GM18499 (cell line): ENCODE measurements around the gene ANTXR2.
"Not testable (repeated sequence)": the region's sequence is repeated elsewhere in the genome, so short reads cannot be mapped to it uniquely, and the experiment has no call there.

Experiments
- ATAC-seq: cut with Tn5 transposase; IDR thresholded peaks from one replicate; pipeline ENCODE4 v1.9.1; 2021; ENCODE audit warnings: moderate number of reproducible peaks; ENCODE audit not compliant: insufficient read depth, unreplicated experiment

Gene ANTXR2

GRCh38 chr4:79998201-79998600 lies 74.8 kb downstream of the ANTXR2 start:
- no peak for ATAC-seq

DNA sequence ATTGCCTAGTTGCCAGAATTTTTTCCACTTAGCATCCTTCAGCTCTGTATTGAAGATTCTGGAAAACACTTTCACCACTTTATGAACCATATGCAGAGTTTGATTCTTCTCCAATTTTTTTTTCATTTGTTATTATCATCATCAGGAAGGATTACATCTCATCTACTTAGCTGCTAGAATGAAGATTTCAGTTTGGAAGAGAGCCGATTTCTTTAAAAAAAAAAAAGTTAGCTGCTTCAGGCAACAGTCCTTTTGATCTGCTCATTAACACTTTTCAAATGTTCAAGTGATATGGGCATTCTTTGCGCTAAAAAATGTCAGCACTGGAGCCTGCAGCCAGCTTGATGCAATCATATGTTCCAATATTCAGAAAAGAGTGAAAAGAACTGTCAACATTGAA lies 76.2 kb downstream of the ANTXR2 start:
- ATAC-seq = no peak

DNA sequence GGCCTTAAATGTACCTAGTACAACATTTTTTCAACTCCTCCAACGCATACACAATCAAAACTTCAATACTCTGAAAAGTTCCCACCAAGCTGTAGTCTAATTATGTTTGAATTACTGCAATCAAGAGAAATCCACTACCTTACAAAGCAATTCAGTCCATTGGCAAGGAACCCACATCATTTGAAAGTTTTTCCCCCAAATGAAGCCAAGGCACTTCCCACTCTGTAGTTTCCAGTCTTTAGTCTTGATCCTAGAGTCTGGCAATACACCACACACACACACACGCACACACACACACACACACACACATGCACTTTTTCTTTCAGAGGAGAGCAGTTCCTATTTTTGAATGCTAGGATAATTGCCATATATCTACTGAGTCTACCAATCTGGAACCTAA lies 79.6 kb downstream of the ANTXR2 start:
- no peak for ATAC-seq

GRCh38 chr4:79991601-79992000 lies 81.4 kb downstream of the ANTXR2 start:
- no peak for ATAC-seq

GRCh38 chr4:79991100-79991499 lies 81.9 kb downstream of the ANTXR2 start:
- not testable (repeated sequence) for ATAC-seq

DNA sequence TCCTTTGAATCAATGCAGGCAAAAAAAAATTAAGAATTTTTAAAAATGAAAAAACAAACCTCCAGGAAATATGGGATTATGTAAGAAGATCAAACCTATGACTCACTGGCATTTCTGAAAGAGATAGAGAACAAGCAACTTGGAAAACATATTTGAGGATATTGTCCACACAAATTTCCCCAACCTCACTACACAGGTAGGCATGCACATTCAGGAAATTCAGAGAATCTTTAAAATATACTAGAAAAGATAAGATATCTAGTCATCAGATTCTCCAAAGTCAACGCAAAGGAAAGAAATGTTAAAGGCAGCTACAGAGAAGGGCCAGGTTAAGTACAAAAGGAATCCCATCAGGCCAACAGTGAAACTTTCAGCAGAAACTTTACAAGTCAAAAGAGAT lies 85.6 kb downstream of the ANTXR2 start:
- ATAC-seq = no peak

DNA sequence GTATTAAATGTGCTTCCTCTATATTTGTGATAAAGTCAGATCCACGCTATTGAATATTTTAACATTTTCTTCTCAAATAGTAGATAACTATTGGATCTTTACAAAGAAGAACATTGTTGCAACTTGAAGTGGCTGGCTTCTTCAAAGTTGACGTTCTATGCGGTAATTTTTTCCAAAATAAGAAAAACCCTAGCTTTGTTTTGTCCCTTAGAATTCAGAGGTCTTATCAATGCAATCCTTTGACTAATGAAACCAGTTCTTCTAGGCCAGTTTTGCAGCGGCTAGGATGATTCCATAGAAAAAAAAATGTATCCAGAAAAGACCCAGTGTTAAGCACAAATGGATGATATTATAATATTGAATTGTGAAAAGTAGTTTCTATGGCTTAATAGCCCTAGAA lies 89.6 kb downstream of the ANTXR2 start:
- ATAC-seq = no peak

DNA sequence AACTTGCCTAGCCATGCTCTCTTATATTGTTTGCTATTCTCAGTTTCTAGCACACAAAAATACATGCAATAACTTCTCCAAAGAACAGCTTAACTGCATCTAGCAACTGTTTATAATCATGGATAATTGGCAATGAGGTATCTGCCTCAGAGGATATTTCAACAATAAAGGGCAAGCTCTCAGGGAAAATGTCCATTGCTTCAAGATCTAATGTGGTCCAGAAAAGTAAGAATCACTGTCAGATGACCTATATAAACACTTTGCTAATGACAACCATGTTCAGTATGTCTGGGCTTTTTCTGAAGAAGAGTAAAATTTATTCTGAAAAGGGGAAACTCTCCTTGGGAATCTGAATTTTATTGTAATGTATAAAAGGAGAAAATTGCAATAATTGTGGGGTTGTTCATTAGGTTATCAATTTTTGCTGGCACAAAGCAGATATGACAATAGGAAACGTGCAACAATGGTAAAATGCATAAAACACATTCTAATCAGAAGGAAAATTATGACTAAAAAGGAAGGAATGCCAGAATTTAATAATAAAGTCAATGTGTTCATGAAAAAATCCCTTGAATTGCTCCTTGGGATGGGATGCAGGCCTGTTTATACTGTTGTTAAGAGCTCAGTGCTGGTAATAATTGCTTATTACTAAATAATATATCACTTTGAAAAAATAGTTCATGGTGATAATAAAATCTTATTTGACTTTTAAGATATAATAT lies 90.3 kb downstream of the ANTXR2 start:
- ATAC-seq = no peak

DNA sequence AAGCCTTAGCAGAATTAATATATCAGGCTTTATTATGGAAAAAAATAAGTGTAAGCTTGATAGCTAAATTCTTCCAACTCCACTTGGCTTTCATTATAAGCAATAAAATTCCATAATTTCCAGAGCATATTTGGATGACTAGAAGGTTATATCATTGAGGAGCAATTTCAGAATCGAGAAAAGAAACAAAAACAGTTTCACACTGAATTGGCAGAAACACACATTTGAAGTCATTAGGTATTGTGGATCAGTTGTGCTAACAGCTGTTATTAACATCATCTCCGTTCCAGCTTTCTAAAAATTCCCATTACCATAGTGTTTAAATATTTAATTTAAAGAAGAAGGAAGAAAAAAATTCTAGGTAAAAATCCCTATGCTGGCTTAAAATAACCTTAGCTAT lies 92.6 kb downstream of the ANTXR2 start:
- no peak for ATAC-seq

DNA sequence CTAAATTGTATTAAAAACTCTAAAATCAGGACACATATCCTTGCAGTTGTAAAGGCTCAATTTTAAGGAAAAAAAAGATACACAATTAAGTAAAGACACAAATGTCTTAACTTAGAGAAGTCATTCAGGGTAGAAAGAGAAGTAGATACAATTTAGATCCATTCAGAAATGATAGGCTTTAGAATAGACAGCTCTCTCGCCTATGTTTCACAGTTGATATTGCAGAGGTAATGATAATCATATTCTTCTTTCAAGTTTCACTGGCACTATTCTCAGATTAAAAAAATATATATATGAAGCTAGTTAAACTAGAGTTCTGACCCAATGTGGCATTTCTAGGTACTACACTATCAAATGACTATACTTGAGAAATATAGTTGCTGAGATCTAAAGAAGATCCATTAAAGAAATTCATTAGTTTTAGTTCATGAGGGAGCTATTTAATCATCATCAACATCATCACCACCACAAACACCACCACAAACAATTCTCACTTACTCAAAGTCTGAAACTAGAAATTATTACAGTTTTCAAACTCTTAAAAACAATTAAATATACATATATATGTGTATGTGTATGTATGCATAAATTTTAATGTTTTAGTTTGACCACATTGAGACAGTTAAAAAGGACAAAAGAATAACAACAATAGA lies 93.1 kb downstream of the ANTXR2 start:
- ATAC-seq = no peak

DNA sequence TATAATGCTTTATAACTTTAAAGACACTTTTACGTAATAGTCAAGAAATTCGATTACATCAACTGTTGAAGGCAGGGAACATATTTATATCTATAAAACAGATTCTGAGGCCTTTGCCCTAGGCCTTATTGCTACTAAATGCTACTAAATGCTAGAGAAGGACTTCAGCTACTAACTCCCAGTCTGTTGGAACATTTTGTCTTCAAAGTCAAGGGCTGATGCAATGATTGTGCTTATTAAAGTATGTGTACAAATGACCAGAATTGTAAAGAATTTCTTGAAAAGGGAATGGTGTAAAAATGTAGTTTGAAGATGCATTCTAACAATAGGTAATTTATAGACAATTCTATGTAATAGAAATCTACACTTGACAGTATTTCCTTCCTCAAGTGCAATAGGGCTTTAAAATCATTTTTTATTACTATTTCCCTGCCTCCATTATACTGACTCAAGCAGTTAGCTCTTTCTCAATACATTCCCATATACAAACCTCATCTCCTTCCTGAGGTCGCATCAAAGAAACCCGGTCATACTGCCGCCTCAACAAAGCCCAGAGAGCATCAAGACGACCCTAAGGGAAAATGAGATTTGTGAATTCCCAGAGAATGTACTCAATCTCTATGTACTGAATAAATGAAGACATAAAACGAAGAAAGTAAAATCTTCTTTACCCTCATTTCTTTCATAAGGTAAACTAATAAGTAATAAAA lies 95.7 kb downstream of the ANTXR2 start:
- no peak for ATAC-seq

DNA sequence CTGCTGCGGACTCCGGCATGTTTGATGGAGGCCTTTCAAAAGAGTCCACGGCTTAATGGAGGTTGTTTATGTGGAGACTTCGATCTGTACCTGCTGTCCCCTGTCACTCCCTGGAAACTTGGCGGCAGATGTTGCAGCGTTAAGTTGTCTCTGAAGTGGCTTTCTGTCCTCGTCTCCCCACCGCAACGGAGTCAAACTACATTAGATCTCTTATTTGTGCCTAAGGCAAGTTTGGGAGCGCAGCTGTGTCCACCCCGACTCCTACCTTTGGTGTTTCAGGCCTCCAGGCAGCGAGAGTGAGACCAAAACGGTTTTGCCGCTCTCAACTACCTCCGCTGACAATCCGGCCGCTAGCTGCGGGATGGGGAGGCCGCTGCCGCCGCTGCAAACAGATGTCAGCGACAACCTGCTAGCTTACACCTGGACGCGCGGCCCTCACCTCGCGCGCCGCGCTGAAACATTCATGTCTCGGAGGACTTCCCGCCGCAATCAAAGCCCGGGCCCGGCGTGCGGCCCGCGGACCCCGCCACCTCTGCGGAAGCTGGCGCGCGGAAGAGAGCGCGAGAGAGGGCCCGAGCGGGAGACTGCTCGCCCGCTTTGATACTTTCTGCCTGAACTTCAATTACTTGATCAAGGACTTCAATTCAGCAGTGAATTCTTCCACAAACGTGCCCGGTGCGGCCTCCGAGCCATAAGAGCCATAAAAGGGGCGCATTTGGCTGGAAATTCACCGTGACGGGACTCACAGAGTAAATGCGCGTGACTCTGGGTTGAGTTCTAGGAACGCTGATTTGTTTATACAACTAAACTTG lies 108.4 kb downstream of the ANTXR2 start:
- ATAC-seq = no peak

GRCh38 chr4:79964020-79964399 lies 109.0 kb downstream of the ANTXR2 start:
- no peak for ATAC-seq

GRCh38 chr4:79959652-79960051 lies 113.4 kb downstream of the ANTXR2 start:
- ATAC-seq = no peak

DNA sequence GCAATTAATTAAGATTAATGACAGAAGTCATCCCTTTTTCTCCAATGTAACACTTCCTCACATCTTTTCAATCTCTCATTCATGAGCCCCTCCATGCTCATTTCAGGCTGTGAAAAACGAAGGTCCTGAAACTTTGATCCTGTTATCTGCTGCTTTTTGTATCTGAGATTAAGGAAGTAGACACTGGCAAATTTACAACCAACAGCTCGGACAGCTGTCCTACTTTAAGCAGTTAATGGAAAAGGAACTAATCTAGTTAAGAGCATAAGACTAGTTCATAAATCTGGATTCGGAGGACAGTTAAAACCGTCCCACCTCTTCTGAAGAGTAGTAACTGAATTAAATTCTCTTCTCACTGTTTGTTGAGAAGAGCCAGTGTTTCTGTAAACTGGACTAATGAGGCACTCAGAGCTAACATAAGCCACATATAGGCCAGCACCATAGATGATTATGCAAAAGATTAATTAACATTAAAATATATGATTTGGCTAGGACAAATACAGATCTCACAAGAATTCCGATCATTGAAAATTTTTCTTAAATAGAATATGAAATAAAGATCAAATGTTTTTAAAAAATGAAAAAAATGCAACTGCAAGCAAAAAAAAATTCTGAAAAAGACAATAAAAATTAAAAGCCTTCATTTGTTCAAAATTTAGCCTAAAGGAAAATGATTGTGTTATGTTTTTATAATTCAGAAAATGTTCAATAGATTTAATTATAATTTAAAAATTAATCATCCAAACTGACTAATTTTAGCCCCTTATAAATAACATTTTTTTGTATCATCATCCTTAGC lies 114.4 kb downstream of the ANTXR2 start:
- no peak for ATAC-seq

DNA sequence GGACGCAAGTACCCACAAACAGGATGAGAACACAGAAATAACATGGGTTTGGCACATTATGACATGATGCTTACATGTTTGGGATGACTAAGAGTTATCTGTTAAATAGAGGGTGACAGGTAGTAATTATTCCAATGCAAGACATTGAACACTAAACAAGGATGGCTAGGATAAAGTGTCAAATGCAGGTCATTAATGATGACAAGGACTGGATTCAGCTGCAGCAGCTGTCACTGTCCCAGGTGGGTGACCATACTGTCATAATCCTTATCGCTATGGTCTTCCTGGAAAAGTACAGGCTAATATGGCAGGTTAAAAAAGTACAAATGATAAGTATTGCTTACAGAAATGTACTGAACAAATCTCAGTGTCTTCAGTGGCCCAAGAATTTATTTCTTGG lies 123.9 kb downstream of the ANTXR2 start:
- no peak for ATAC-seq

GRCh38 chr4:79948739-79949138 lies 124.3 kb downstream of the ANTXR2 start:
- ATAC-seq = no peak

DNA sequence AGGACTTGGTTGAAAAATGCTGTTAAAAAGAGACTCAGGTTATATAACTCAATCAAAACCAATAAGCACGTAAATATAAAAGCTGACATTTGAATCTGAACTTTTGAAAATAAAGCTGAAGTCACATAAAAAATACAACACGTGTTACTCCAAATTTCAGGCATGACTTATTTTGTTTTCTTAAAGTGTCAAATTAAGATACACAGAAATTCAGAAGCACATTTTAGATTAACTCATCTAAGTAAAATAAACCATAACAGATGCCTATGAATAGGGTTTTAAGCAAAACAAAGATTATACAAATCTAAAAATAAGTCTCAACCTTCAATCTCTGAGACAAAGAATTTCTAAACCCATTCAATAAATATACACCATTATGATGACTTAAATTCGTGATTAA lies 124.8 kb downstream of the ANTXR2 start:
- no peak for ATAC-seq

DNA sequence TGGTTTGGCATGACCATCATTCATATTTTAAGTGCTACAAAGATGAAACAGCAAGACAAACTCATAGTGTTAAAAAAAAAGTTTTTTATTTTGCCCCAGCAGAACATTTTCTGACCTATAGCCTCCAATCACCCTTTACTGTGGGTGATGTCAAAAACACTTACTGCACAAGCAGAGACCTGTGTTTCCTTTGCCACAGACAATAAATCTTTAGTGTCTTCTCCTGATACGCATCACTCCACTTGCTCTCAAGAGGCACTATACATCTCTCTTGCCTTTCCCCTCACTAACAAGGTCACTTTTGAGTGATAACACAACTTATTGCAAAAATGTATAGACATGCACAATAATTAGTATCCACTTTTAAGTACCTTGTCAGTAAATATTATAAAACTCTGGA lies 125.6 kb downstream of the ANTXR2 start:
- ATAC-seq = no peak

GRCh38 chr4:79935274-79935673 lies 137.8 kb downstream of the ANTXR2 start:
- ATAC-seq = no peak
